ENCODE measurements around the gene CLP1. TPM values are rescaled to one million over a fixed set of nuclear protein-coding genes. Genes with fewer than 3 reads are reported as not detected.

Gene CLP1
- total RNA-seq, 2 donors from 2014 or later: 15.0 TPM

DNA sequence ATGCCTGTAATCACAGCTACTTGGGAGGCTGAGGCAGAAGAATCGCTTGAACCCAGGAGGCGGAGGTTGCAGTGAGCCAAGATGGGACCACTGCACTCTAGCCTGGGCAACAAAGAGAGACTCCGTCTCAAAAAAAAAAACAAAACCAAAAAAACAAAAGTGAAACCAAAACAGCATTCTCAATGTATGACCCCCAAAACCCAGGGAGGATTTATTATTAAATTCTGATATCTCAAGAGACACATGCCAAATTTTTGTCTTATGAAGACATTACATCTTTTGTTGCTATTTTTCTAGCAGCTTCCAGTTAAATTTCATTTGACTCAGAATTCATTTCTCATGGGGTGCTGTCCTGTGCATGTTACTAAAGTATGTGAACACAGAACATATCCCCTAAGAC is 4.9 kb upstream of the CLP1 start:
- peaks cover 16 to 37% of the 10 kb centered on the region in 2 donors for H3K4me1 ChIP-seq (ENCODE audit: control insufficient read depth in 1 of 2, low read depth in 2 of 2)
- DNase-seq (ENCODE audit: low spot score) (no peak), ATAC-seq (ENCODE audit: insufficient number of reproducible peaks, low FRiP score, low read depth) (no peak)
- TF ChIP-seq, protein P1, sequence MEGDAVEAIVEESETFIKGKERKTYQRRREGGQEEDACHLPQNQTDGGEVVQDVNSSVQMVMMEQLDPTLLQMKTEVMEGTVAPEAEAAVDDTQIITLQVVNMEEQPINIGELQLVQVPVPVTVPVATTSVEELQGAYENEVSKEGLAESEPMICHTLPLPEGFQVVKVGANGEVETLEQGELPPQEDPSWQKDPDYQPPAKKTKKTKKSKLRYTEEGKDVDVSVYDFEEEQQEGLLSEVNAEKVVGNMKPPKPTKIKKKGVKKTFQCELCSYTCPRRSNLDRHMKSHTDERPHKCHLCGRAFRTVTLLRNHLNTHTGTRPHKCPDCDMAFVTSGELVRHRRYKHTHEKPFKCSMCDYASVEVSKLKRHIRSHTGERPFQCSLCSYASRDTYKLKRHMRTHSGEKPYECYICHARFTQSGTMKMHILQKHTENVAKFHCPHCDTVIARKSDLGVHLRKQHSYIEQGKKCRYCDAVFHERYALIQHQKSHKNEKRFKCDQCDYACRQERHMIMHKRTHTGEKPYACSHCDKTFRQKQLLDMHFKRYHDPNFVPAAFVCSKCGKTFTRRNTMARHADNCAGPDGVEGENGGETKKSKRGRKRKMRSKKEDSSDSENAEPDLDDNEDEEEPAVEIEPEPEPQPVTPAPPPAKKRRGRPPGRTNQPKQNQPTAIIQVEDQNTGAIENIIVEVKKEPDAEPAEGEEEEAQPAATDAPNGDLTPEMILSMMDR (IDR thresholded peaks at IDR 0.05): no peak
- no peaks in the 10 kb centered on the region for H3K36me3 ChIP-seq
- no peak overlapping the region for H3K27ac ChIP-seq
- H3K27me3 ChIP-seq (replicated peaks; ENCODE audit: insufficient read depth): no peaks in the 10 kb centered on the region
- H3K4me3 ChIP-seq: peak overlapping the region; percentile 7
- no peaks in the 10 kb centered on the region for H3K9me3 ChIP-seq

DNA sequence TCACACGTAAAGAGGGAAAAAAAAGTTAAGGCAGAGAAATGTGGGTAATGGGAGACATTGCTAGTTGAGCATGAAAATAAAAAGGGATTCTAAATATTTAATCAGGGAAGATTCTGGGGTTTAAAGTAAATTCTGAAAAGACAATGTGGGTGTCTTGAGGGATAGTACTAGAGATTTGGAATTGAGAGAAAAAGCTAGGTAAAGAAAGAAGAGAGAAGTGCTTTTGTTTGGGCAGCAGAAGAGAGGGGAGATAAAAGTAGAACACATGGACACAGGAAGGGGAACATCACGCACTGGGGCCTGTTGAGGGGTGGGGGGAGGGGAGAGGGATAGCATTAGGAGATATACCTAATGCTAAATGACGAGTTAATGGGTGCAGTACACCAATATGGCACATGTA is 4.4 kb upstream of the CLP1 start:
- no peak overlapping the region for H3K4me3 ChIP-seq
- no peaks in the 10 kb centered on the region for H3K9me3 ChIP-seq
- no peaks in the 10 kb centered on the region for H3K27me3 ChIP-seq (replicated peaks; ENCODE audit: insufficient read depth)
- TF ChIP-seq, protein P1 (IDR thresholded peaks at IDR 0.05): no peak
- H3K27ac ChIP-seq: no peak overlapping the region
- ATAC-seq (ENCODE audit: insufficient number of reproducible peaks, low FRiP score, low read depth) (no peak), DNase-seq (ENCODE audit: low spot score) (no peak)
- peaks cover 13 to 36% of the 10 kb centered on the region in 2 donors for H3K4me1 ChIP-seq (ENCODE audit: control insufficient read depth in 1 of 2, low read depth in 2 of 2)
- no peaks in the 10 kb centered on the region for H3K36me3 ChIP-seq

DNA sequence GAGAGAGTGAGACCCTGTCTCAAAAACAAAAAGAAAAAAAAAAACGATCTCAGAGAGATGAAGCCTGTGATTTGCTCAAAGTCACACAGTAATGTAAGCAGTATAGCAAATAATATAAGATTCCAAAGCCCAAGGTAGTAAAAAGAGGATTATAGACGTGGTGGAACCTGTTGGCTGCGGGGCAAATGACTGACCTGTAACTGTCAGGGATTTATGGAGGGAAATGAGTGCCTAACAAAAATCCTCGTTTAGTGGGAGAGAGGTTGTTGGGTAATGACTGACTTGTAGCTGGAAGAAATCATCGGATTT is 723 bp upstream of the CLP1 start:
- Histone ChIP-seq H3K4me1 (ENCODE audit: control insufficient read depth in 1 of 2, low read depth in 2 of 2) (peaks cover 4 to 27% of the 10 kb centered on the region in 2 donors), H3K36me3 (peaks cover 20% of the 10 kb centered on the region), H3K27ac (peak overlapping the region; percentile 86 to 89), H3K27me3 (replicated peaks; ENCODE audit: insufficient read depth) (no peaks in the 10 kb centered on the region), H3K4me3 (peak overlapping the region; percentile 77), H3K9me3 (no peaks in the 10 kb centered on the region)
- DNase-seq (ENCODE audit: low spot score) (no peak), ATAC-seq (ENCODE audit: insufficient number of reproducible peaks, low FRiP score, low read depth) (no peak)
- TF ChIP-seq, protein P1 (IDR thresholded peaks at IDR 0.05): no peak

DNA sequence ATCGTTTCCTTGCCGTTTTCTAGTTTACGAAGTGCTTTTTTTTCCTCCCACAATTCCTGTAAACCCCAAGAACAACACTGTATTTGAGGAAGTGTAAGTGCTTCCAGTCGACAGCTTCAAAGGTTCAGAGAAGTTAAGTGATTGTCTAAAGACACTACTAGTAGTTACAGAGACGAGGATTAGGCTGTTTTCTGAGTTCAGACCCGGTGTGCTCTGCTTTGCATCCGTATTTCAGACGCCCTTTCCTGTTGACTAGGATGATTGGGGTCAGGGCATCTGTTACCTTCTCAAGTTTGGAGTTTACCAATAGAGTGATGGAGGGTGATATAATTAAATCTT is 430 bp downstream of the CLP1 start:
- no peak for DNase-seq (ENCODE audit: low spot score)
- no peaks in the 10 kb centered on the region for H3K9me3 ChIP-seq

DNA sequence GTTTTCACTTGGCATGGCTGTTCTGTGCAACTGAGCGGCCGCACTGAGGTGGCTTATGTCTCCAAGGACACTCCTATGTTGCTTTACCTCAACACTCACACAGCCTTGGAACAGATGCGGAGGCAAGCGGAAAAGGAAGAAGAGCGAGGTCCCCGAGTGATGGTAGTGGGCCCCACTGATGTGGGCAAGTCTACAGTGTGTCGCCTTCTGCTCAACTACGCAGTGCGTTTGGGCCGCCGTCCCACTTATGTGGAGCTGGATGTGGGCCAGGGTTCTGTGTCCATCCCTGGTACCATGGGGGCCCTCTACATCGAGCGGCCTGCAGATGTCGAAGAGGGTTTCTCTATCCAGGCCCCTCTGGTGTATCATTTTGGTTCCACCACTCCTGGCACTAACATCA is 2.1 kb downstream of the CLP1 start:
- no peak overlapping the region for H3K4me3 ChIP-seq
- peaks cover 20% of the 10 kb centered on the region for H3K36me3 ChIP-seq
- no peak overlapping the region for H3K27ac ChIP-seq
- H3K9me3 ChIP-seq: no peaks in the 10 kb centered on the region
- TF ChIP-seq, protein P1 (IDR thresholded peaks at IDR 0.05): no peak
- no peaks in the 10 kb centered on the region for H3K27me3 ChIP-seq (replicated peaks; ENCODE audit: insufficient read depth)
- DNase-seq (ENCODE audit: low spot score) (no peak), ATAC-seq (ENCODE audit: insufficient number of reproducible peaks, low FRiP score, low read depth) (no peak)
- H3K4me1 ChIP-seq (ENCODE audit: control insufficient read depth in 1 of 2, low read depth in 2 of 2): peaks cover 4 to 21% of the 10 kb centered on the region in 2 donors

More for the DNA sequence above, 430 bp downstream of the CLP1 start:
- Histone ChIP-seq H3K27ac (peak overlapping the region; percentile 60 to 65), H3K27me3 (replicated peaks; ENCODE audit: insufficient read depth) (no peaks in the 10 kb centered on the region), H3K36me3 (peaks cover 20% of the 10 kb centered on the region), H3K4me1 (ENCODE audit: control insufficient read depth in 1 of 2, low read depth in 2 of 2) (peaks cover 4 to 22% of the 10 kb centered on the region in 2 donors), H3K4me3 (peak overlapping the region; percentile 77)
- no peak for ATAC-seq (ENCODE audit: insufficient number of reproducible peaks, low FRiP score, low read depth)
- TF ChIP-seq, protein P1 (IDR thresholded peaks at IDR 0.05): no peak

Data from thoracic aorta (tissue), 2 donors.